Measurements from ENCODE around the gene VAPA.

GRCh38 chr18:9894454-9895068 lies 19.3 kb upstream of the VAPA start:
- TF ChIP-seq CTCF (IDR thresholded peaks at IDR 0.05) (no peak), POLR2A (IDR thresholded peaks at IDR 0.05) (no peak)

All from right lobe of liver (tissue), 4 donors.